ENCODE results near the gene THSD4.

DNA sequence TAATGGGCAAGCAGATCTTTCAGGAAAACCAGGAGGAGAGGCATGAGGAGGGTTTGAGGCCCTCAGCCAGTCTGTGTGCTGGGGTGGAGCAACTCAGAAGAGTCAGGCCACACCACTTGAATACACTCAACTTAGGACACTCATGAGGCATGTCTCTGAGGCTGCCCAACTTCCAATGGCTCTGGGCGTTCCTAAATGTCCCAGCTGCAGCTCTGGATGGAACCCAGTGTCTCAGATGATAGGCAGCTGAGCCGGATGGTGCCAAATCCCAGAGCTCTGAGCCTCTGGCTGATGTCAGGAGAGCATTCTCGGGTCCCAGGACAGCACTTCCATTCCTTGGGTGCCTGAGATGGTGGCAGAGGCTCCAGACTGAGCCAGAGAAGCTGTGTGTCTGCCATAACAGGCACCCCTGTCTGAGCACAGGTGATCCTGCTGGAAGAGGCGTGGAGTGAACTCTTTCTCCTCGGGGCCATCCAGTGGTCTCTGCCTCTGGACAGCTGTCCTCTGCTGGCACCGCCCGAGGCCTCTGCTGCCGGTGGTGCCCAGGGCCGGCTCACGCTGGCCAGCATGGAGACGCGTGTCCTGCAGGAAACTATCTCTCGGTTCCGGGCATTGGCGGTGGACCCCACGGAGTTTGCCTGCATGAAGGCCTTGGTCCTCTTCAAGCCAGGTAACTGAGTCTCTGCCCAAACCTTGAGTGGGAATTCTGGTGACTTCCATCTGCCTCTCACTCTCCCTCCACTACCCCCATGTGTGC is 697.9 kb downstream of the THSD4 start:
- TF ChIP-seq, protein P1, sequence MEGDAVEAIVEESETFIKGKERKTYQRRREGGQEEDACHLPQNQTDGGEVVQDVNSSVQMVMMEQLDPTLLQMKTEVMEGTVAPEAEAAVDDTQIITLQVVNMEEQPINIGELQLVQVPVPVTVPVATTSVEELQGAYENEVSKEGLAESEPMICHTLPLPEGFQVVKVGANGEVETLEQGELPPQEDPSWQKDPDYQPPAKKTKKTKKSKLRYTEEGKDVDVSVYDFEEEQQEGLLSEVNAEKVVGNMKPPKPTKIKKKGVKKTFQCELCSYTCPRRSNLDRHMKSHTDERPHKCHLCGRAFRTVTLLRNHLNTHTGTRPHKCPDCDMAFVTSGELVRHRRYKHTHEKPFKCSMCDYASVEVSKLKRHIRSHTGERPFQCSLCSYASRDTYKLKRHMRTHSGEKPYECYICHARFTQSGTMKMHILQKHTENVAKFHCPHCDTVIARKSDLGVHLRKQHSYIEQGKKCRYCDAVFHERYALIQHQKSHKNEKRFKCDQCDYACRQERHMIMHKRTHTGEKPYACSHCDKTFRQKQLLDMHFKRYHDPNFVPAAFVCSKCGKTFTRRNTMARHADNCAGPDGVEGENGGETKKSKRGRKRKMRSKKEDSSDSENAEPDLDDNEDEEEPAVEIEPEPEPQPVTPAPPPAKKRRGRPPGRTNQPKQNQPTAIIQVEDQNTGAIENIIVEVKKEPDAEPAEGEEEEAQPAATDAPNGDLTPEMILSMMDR (IDR thresholded peaks at IDR 0.05) = no peak
- TF ChIP-seq, protein P2, sequence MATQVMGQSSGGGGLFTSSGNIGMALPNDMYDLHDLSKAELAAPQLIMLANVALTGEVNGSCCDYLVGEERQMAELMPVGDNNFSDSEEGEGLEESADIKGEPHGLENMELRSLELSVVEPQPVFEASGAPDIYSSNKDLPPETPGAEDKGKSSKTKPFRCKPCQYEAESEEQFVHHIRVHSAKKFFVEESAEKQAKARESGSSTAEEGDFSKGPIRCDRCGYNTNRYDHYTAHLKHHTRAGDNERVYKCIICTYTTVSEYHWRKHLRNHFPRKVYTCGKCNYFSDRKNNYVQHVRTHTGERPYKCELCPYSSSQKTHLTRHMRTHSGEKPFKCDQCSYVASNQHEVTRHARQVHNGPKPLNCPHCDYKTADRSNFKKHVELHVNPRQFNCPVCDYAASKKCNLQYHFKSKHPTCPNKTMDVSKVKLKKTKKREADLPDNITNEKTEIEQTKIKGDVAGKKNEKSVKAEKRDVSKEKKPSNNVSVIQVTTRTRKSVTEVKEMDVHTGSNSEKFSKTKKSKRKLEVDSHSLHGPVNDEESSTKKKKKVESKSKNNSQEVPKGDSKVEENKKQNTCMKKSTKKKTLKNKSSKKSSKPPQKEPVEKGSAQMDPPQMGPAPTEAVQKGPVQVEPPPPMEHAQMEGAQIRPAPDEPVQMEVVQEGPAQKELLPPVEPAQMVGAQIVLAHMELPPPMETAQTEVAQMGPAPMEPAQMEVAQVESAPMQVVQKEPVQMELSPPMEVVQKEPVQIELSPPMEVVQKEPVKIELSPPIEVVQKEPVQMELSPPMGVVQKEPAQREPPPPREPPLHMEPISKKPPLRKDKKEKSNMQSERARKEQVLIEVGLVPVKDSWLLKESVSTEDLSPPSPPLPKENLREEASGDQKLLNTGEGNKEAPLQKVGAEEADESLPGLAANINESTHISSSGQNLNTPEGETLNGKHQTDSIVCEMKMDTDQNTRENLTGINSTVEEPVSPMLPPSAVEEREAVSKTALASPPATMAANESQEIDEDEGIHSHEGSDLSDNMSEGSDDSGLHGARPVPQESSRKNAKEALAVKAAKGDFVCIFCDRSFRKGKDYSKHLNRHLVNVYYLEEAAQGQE (IDR thresholded peaks at IDR 0.05; ENCODE audit: insufficient read depth in 1 of 2, low read depth in 2 of 2, low read length in 1 of 2) = no peak
- TF ChIP-seq TCF7L2 (IDR thresholded peaks at IDR 0.05; ENCODE audit: low read depth, low read length) = no peak
- no peak for TF ChIP-seq POLR2AphosphoS5 (IDR thresholded peaks at IDR 0.05; ENCODE audit: low read depth, low read length)
